Raji (cell line): Measurements from ENCODE around the gene ZMYND19.

Experiments
- POLR2A ChIP-seq: IDR thresholded peaks from 2 replicates; pipeline ENCODE4 v1.6.1; 2011; ENCODE audit warnings: low read depth, low read length, control low read depth; ENCODE audit not compliant: insufficient read depth

ZMYND19 gene

GRCh38 chr9:137605121-137606004 is 15.1 kb upstream of the ZMYND19 start, which contains the start of gene ARRDC1:
Gene ARRDC1, plus strand, starts transcription at chr9:137605686. Its CDS starts 32 bp downstream, at chr9:137605718.
- TF ChIP-seq POLR2A = peak; percentile 80

- no peak for TF ChIP-seq POLR2A
These were observed 14.2 kb upstream of the ZMYND19 start for GRCh38 chr9:137604345-137605086.

GRCh38 chr9:137603879-137604278 is 13.6 kb upstream of the ZMYND19 start:
- no peak for TF ChIP-seq POLR2A

- peak; percentile 47 for TF ChIP-seq POLR2A
These were observed 12.3 kb upstream of the ZMYND19 start for GRCh38 chr9:137602661-137603060.

GRCh38 chr9:137598943-137599342 is 8.6 kb upstream of the ZMYND19 start:
- TF ChIP-seq POLR2A = no peak

- TF ChIP-seq POLR2A = no peak
These were observed 2.9 kb upstream of the ZMYND19 start for GRCh38 chr9:137593176-137593575.

GRCh38 chr9:137592767-137593166 is 2.5 kb upstream of the ZMYND19 start:
- TF ChIP-seq POLR2A = no peak

GRCh38 chr9:137590123-137590468 is 216 bp downstream of the ZMYND19 start:
- no peak for TF ChIP-seq POLR2A

GRCh38 chr9:137589441-137590122 is 730 bp downstream of the ZMYND19 start:
- no peak for TF ChIP-seq POLR2A

GRCh38 chr9:137588891-137589290 is 1.4 kb downstream of the ZMYND19 start:
- no peak for TF ChIP-seq POLR2A

- no peak for TF ChIP-seq POLR2A
These were observed 2.0 kb downstream of the ZMYND19 start for GRCh38 chr9:137588311-137588710.

GRCh38 chr9:137586854-137587253 is 3.5 kb downstream of the ZMYND19 start:
- no peak for TF ChIP-seq POLR2A

- no peak for TF ChIP-seq POLR2A
These were observed 6.4 kb downstream of the ZMYND19 start for GRCh38 chr9:137583957-137584356.

GRCh38 chr9:137583347-137583746 is 7.0 kb downstream of the ZMYND19 start:
- no peak for TF ChIP-seq POLR2A

GRCh38 chr9:137582286-137582860 is 7.9 kb downstream of the ZMYND19 start:
- no peak for TF ChIP-seq POLR2A
